ENCODE data around the gene TGFA. TPM values are rescaled to one million over a fixed set of nuclear protein-coding genes. Genes with fewer than 3 reads are reported as not detected.
A peak's percentile ranks its signal among the peaks of the same experiment; 100 is the strongest.

The TGFA gene
- under 1 TPM; 0.25 to 0.38 TPM for total RNA-seq

GRCh38 chr2:70553584-70554337 lies at the start of gene TGFA:
TGFA (minus strand) TSS chr2:70553826; CDS start chr2:70553767, 59 bp downstream.
- peak; percentile 89 for ATAC-seq
- peak; percentile 77 for DNase-seq
- peak within 1 kb of the TSS; percentile 73 for H3K4me3 Mint-ChIP-seq
- intact Hi-C loops (cut with micrococcal nuclease), result loop anchor here (10.0 kb wide), 1 partner anchor 61 kb away; no protein-coding TSS in a partner anchor
- H3K27ac Mint-ChIP-seq, result peak within 1 kb of the TSS; percentile 27
- TF ChIP-seq, protein P1, sequence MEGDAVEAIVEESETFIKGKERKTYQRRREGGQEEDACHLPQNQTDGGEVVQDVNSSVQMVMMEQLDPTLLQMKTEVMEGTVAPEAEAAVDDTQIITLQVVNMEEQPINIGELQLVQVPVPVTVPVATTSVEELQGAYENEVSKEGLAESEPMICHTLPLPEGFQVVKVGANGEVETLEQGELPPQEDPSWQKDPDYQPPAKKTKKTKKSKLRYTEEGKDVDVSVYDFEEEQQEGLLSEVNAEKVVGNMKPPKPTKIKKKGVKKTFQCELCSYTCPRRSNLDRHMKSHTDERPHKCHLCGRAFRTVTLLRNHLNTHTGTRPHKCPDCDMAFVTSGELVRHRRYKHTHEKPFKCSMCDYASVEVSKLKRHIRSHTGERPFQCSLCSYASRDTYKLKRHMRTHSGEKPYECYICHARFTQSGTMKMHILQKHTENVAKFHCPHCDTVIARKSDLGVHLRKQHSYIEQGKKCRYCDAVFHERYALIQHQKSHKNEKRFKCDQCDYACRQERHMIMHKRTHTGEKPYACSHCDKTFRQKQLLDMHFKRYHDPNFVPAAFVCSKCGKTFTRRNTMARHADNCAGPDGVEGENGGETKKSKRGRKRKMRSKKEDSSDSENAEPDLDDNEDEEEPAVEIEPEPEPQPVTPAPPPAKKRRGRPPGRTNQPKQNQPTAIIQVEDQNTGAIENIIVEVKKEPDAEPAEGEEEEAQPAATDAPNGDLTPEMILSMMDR (IDR thresholded peaks at IDR 0.05), result peak; percentile 84
- no peaks in the 10 kb centered on the region for H3K9me3 Mint-ChIP-seq
- H3K27me3 Mint-ChIP-seq, result peaks cover 17% of the 10 kb centered on the region
- ChIA-PET POLR2A (no interaction called here), CTCF (interaction anchor here (1.3 to 2.2 kb wide), 3 partner anchors 10 to 64 kb away, joined by 3 to 13 read pairs (median 4); no protein-coding TSS in a partner anchor)
- no peaks in the 10 kb centered on the region for H3K36me3 Mint-ChIP-seq (ENCODE audit: low read depth)
- peaks cover 24% of the 10 kb centered on the region for H3K4me1 Mint-ChIP-seq (ENCODE audit: low read depth)

DNA sequence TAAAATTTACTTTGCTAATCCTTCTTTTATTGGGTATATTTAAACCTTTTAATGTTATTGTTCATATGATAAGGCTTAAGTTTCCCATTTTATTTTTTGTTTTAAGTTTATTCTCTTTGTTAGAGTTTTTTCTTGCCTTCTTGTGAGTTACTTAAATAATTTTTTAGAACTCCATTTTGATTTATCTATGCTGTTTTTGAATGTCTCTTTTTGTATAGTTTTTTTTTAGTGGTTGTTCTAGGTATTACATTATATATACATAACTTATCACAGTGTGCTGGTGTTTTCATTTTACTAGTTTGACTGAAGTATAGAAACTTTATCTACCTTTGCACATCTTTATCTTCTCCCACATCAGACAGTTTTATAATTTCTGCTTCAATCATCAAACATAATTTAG lies 49.4 kb upstream of the TGFA start:
- Mint-ChIP-seq H3K4me1 (ENCODE audit: low read depth) (peaks cover 5% of the 10 kb centered on the region), H3K9me3 (peaks cover 3% of the 10 kb centered on the region), H3K36me3 (ENCODE audit: low read depth) (no peaks in the 10 kb centered on the region), H3K27ac (no peak overlapping the region), H3K4me3 (no peak overlapping the region), H3K27me3 (peaks cover 3% of the 10 kb centered on the region)
- DNase-seq (no peak), ATAC-seq (no peak)
- ChIA-PET CTCF (interaction anchor here (1.5 to 2.1 kb wide), 2 partner anchors 14 to 15 kb away, joined by 3 to 8 read pairs; no protein-coding TSS in a partner anchor), POLR2A (no interaction called here)
- intact Hi-C loops (cut with micrococcal nuclease), result no loop called here
- TF ChIP-seq, protein P1 (IDR thresholded peaks at IDR 0.05), result peak; percentile 34

- intact Hi-C loops (cut with micrococcal nuclease), result no loop called here
- peaks cover 4% of the 10 kb centered on the region for H3K27me3 Mint-ChIP-seq
- POLR2A ChIA-PET, result no interaction called here
- CTCF ChIA-PET, result interaction anchor here (0.9 to 2.1 kb wide), 3 partner anchors 18 to 257 kb away, joined by 3 to 6 read pairs (median 3); no protein-coding TSS in a partner anchor
- no peak overlapping the region for H3K27ac Mint-ChIP-seq
- H3K4me3 Mint-ChIP-seq, result no peak overlapping the region
- H3K9me3 Mint-ChIP-seq, result peaks cover 3% of the 10 kb centered on the region
- TF ChIP-seq, protein P1 (IDR thresholded peaks at IDR 0.05), result no peak
- ATAC-seq (no peak), DNase-seq (no peak)
- H3K4me1 Mint-ChIP-seq (ENCODE audit: low read depth), result peaks cover 2% of the 10 kb centered on the region
- no peaks in the 10 kb centered on the region for H3K36me3 Mint-ChIP-seq (ENCODE audit: low read depth)
Observed at GRCh38 chr2:70598197-70598596, 44.6 kb upstream of the TGFA start.

DNA sequence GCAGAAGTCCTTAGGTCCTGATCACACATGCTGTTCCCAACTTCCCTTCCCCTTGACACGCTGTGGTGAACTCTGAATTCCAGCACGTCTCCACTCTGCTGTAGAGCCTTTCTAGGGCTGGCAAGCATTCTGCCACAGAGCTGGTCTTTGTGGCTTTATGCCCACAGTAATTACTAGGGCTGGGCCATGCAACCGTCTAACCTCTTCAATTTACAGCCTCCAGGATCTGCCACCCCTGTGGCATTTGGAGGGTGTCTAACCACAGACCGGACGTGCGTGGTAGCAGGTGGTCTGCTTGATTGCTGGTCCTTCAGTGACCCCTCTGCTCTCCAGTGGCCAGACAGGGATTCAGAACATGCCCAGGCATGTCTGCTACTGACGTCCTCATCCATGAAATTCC lies 43.1 kb upstream of the TGFA start:
- no peak for DNase-seq
- intact Hi-C loops (cut with micrococcal nuclease), result no loop called here
- ChIA-PET CTCF (no interaction called here), POLR2A (interaction anchor here (0.7 kb wide), 1 partner anchor 16 kb away, joined by 3 read pairs; no protein-coding TSS in a partner anchor)
- H3K27me3 Mint-ChIP-seq, result peaks cover 2% of the 10 kb centered on the region
- H3K36me3 Mint-ChIP-seq (ENCODE audit: low read depth), result no peaks in the 10 kb centered on the region
- H3K4me1 Mint-ChIP-seq (ENCODE audit: low read depth), result no peaks in the 10 kb centered on the region
- no peak overlapping the region for H3K27ac Mint-ChIP-seq
- no peak overlapping the region for H3K4me3 Mint-ChIP-seq
- TF ChIP-seq, protein P1 (IDR thresholded peaks at IDR 0.05), result no peak
- H3K9me3 Mint-ChIP-seq, result peaks cover 3% of the 10 kb centered on the region
- ATAC-seq, result no peak

GRCh38 chr2:70596293-70596692 lies 42.7 kb upstream of the TGFA start:
- H3K27me3 Mint-ChIP-seq, result peaks cover 2% of the 10 kb centered on the region
- H3K36me3 Mint-ChIP-seq (ENCODE audit: low read depth), result no peaks in the 10 kb centered on the region
- peaks cover 3% of the 10 kb centered on the region for H3K9me3 Mint-ChIP-seq
- TF ChIP-seq, protein P1 (IDR thresholded peaks at IDR 0.05), result no peak
- ChIA-PET CTCF (no interaction called here), POLR2A (interaction anchor here (0.7 kb wide), 1 partner anchor 15 kb away, joined by 3 read pairs; no protein-coding TSS in a partner anchor)
- no peak overlapping the region for H3K4me3 Mint-ChIP-seq
- intact Hi-C loops (cut with micrococcal nuclease), result no loop called here
- ATAC-seq (peak; percentile 34), DNase-seq (no peak)
- no peaks in the 10 kb centered on the region for H3K4me1 Mint-ChIP-seq (ENCODE audit: low read depth)
- no peak overlapping the region for H3K27ac Mint-ChIP-seq
